CD14-positive monocyte (primary cell): ENCODE data around the gene GMFB. TPM values are rescaled to one million over a fixed set of nuclear protein-coding genes. Genes with fewer than 3 reads are reported as not detected.
"Not testable (repeated sequence)": the region's sequence is repeated elsewhere in the genome, so short reads cannot be mapped to it uniquely, and the experiment has no call there.

Source experiments
- DNase-seq, 3 donors: peaks; one replicate each; pipeline ENCODE4 v3.0.0-alpha.2; 2011 to 2022
- H2AFZ ChIP-seq: 2 replicates; pipeline ENCODE4 v1.6.0; 2012; ENCODE audit warnings: mild to moderate bottlenecking, low read depth, low read length, inconsistent platforms; ENCODE audit not compliant: insufficient read depth, poor library complexity, severe bottlenecking
- H3K27ac ChIP-seq, 2 donors: 1 replicate in 1 of 2; 2 replicates in 1 of 2; pipeline ENCODE4 v1.5.1; 2012 to 2013; ENCODE audit warnings: low read length in 2 of 2, control low read depth in 1 of 2, inconsistent platforms in 1 of 2, low read depth in 1 of 2, mild to moderate bottlenecking in 1 of 2
- H3K27me3 ChIP-seq, 2 donors: one replicate each; pipeline versions ENCODE4 v1.6.0 to v1.6.1; 2011 to 2013; ENCODE audit warnings: low read length in 2 of 2; ENCODE audit not compliant: control insufficient read depth in 2 of 2, insufficient read depth in 2 of 2
- H3K36me3 ChIP-seq, 2 donors: replicated peaks in 1 of 2; 1 replicate in 1 of 2; 2 replicates in 1 of 2; pipeline versions ENCODE4 v1.5.1 to v1.6.1; 2012 to 2013; ENCODE audit warnings: low read length in 2 of 2, control low read depth in 1 of 2, inconsistent platforms in 1 of 2, mild to moderate bottlenecking in 1 of 2; ENCODE audit not compliant: insufficient read depth in 2 of 2, control insufficient read depth in 1 of 2
- H3K4me1 ChIP-seq, 2 donors: 1 replicate in 1 of 2; 2 replicates in 1 of 2; pipeline versions ENCODE4 v1.5.1 to v1.6.1; 2012 to 2013; ENCODE audit warnings: low read length in 2 of 2, control low read depth in 1 of 2, inconsistent platforms in 1 of 2, mild to moderate bottlenecking in 1 of 2, moderate library complexity in 1 of 2; ENCODE audit not compliant: insufficient read depth in 2 of 2, control insufficient read depth in 1 of 2
- H3K4me2 ChIP-seq: replicated peaks from 2 replicates; pipeline ENCODE3; 2012; ENCODE audit warnings: low read length, moderate library complexity, mild to moderate bottlenecking; ENCODE audit not compliant: poor library complexity, severe bottlenecking; ENCODE audit errors: extremely low read depth
- H3K4me3 ChIP-seq, 3 experiments: fragments of 200-600 bp in 1 of 3; sonication (generic) in 1 of 3; replicated peaks in 1 of 3; 1 replicate in 2 of 3; 2 replicates in 1 of 3; pipeline ENCODE4 v1.5.1; 2011 to 2013; ENCODE audit warnings: low read length in 3 of 3, mild to moderate bottlenecking in 3 of 3, control low read depth in 2 of 3, low read depth in 2 of 3, inconsistent platforms in 1 of 3, moderate library complexity in 1 of 3
- H3K79me2 ChIP-seq: 2 replicates; pipeline ENCODE4 v1.6.0; 2012; ENCODE audit warnings: mild to moderate bottlenecking, control low read depth, inconsistent platforms, low read length, moderate library complexity; ENCODE audit not compliant: insufficient read depth
- H3K9ac ChIP-seq: 2 replicates; pipeline ENCODE4 v1.6.0; 2017; ENCODE audit warnings: low read length, mild to moderate bottlenecking; ENCODE audit not compliant: insufficient read depth, poor library complexity, severe bottlenecking
- H3K9me3 ChIP-seq, 2 donors: replicated peaks in 1 of 2; 1 replicate in 1 of 2; 2 replicates in 1 of 2; pipeline versions ENCODE4 v1.5.1 to v1.6.1; 2012 to 2013; ENCODE audit warnings: low read length in 2 of 2, control low read depth in 1 of 2; ENCODE audit not compliant: control insufficient read depth in 1 of 2, insufficient read depth in 1 of 2
- H4K20me1 ChIP-seq: 2 replicates; pipeline ENCODE4 v1.6.0; 2012; ENCODE audit warnings: mild to moderate bottlenecking, low read length, control low read depth, moderate library complexity; ENCODE audit not compliant: insufficient read depth
- H3K27ac Mint-ChIP-seq, 7 donors: one replicate each; pipeline ENCODE4 v1.8.0; 2020; ENCODE audit warnings: mild to moderate bottlenecking in 7 of 7, mixed read lengths in 7 of 7, moderate library complexity in 6 of 7, inconsistent platforms in 2 of 7
- H3K27me3 Mint-ChIP-seq, 3 donors: one replicate each; pipeline ENCODE4 v1.8.0; 2021 to 2022; ENCODE audit warnings: low read depth in 3 of 3, mild to moderate bottlenecking in 3 of 3, mixed read lengths in 3 of 3, moderate library complexity in 3 of 3, inconsistent platforms in 1 of 3
- H3K36me3 Mint-ChIP-seq, 2 donors: one replicate each; pipeline ENCODE4 v1.8.0; 2020; ENCODE audit warnings: mixed read lengths in 2 of 2, inconsistent platforms in 1 of 2, mild to moderate bottlenecking in 1 of 2
- H3K4me1 Mint-ChIP-seq: one replicate; pipeline ENCODE4 v1.8.0; 2020; ENCODE audit warnings: mild to moderate bottlenecking, mixed read lengths
- H3K4me3 Mint-ChIP-seq, 2 donors: one replicate each; pipeline ENCODE4 v1.8.0; 2020; ENCODE audit warnings: mild to moderate bottlenecking in 2 of 2, mixed read lengths in 2 of 2, moderate library complexity in 1 of 2
- H3K9me3 Mint-ChIP-seq, 7 donors: one replicate each; pipeline ENCODE4 v1.8.0; 2020 to 2022; ENCODE audit warnings: mixed read lengths in 7 of 7, mild to moderate bottlenecking in 6 of 7, moderate library complexity in 6 of 7, inconsistent platforms in 2 of 7
- CTCF ChIP-seq: fragments of 200-600 bp; IDR thresholded peaks from one replicate; pipeline ENCODE4 v1.8.0; 2022; ENCODE audit warnings: antibody characterized with exemption, mild to moderate bottlenecking
- WGBS: methylation state at CpG from one replicate; pipeline ENCODE4 v1.1.5; 2013; ENCODE audit warnings: missing lambda C conversion rate; ENCODE audit not compliant: insufficient coverage; 5-methylcytosine and 5-hydroxymethylcytosine counted together
- intact Hi-C, 2 donors: fragments of 100-400 bp; cut with micrococcal nuclease; formaldehyde crosslinking; loops; one replicate each; pipeline versions ENCODE4 v1.15.0 to v1.15.1; 2023
- polyA plus RNA-seq, 3 donors: library from polyadenylated mRNA; depleted of rRNA in 1 of 3; unstranded in 2 of 3; stranded (reverse) in 1 of 3; fragments of 300-500 nt in 2 of 3; fragments of >200 nt in 1 of 3; fragmentation: Illumina TruSeq in 2 of 3; gene quantifications; 1 replicate in 2 of 3; 2 replicates in 1 of 3; pipeline ENCODE4 v1.2.3, GENCODE V29; 2012 to 2021

Gene GMFB
- polyA plus RNA-seq, 3 donors = 10.8 to 41.1 (median 26.1) TPM

GRCh38 chr14:54444681-54445080, 44.1 kb downstream of the GMFB start:
- H4K20me1 ChIP-seq = no peaks in the 10 kb centered on the region
- DNase-seq = no peak
- 95% methylated on average over 5 of the region's 7 CpGs for WGBS
- no peak overlapping the region for H2AFZ ChIP-seq
- H3K27me3 Mint-ChIP-seq = peaks cover 0 to 2% (median 0%) of the 10 kb centered on the region in 3 donors
- no peaks in the 10 kb centered on the region for H3K9me3 ChIP-seq
- TF ChIP-seq CTCF = no peak
- no peak overlapping the region for H3K4me3 Mint-ChIP-seq
- no peaks in the 10 kb centered on the region for H3K9me3 Mint-ChIP-seq
- no peak overlapping the region for H3K4me3 ChIP-seq
- H3K9ac ChIP-seq = no peak overlapping the region
- no peaks in the 10 kb centered on the region for H3K36me3 Mint-ChIP-seq
- H3K4me1 ChIP-seq = peaks cover 50 to 64% of the 10 kb centered on the region in 2 donors
- H3K4me2 ChIP-seq = no peak overlapping the region
- intact Hi-C loops = loop anchor here (5.0 kb wide), 4 partner anchors 43 to 1892 kb away; partner anchors contain the start of genes CDKN3 (in 2 of the 2), GMFB (in 1 of the 2), GPR137C (in 1 of the 2) and TXNDC16 (in 1 of the 2)
- no peaks in the 10 kb centered on the region for H3K36me3 ChIP-seq
- H3K27ac Mint-ChIP-seq = no peak overlapping the region
- H3K27me3 ChIP-seq = no peaks in the 10 kb centered on the region
- peaks cover 52% of the 10 kb centered on the region for H3K4me1 Mint-ChIP-seq
- peaks cover 12% of the 10 kb centered on the region for H3K79me2 ChIP-seq
- no peak overlapping the region for H3K27ac ChIP-seq

- Mint-ChIP-seq H3K4me3 (no peak overlapping the region), H3K27ac (peak overlapping the region in 1 of 7 donors; percentile 38), H3K27me3 (peaks cover 0 to under 1% (median 0%) of the 10 kb centered on the region in 3 donors), H3K4me1 (peaks cover 51% of the 10 kb centered on the region), H3K36me3 (peaks cover 0 to 3% of the 10 kb centered on the region in 2 donors), H3K9me3 (no peaks in the 10 kb centered on the region)
- Histone ChIP-seq H4K20me1 (peaks cover 2% of the 10 kb centered on the region), H3K9ac (no peak overlapping the region), H3K27ac (no peak overlapping the region), H3K4me1 (peaks cover 45 to 60% of the 10 kb centered on the region in 2 donors), H3K9me3 (no peaks in the 10 kb centered on the region), H2AFZ (no peak overlapping the region), H3K79me2 (peaks cover 19% of the 10 kb centered on the region), H3K36me3 (no peaks in the 10 kb centered on the region), H3K4me3 (no peak overlapping the region), H3K27me3 (no peaks in the 10 kb centered on the region), H3K4me2 (no peak overlapping the region)
- no peak for TF ChIP-seq CTCF
- DNase-seq = no peak
- 91% methylated on average over 12 of the region's 18 CpGs for WGBS
- intact Hi-C loops = loop anchor here (5.0 kb wide), 3 partner anchors 47 to 1892 kb away; partner anchors contain the start of genes CDKN3 (in 2 of the 2), GPR137C (in 1 of the 2) and TXNDC16 (in 1 of the 2)
Observed at GRCh38 chr14:54443981-54444380, 44.8 kb downstream of the GMFB start.

- not testable (repeated sequence) for H3K36me3 ChIP-seq, H3K36me3 Mint-ChIP-seq, H3K4me2 ChIP-seq, H3K27me3 ChIP-seq, H4K20me1 ChIP-seq, H3K9ac ChIP-seq, H3K4me3 Mint-ChIP-seq, H3K9me3 Mint-ChIP-seq, H3K4me3 ChIP-seq, H3K27ac ChIP-seq, H2AFZ ChIP-seq, H3K9me3 ChIP-seq, DNase-seq, H3K27ac Mint-ChIP-seq, H3K27me3 Mint-ChIP-seq
- intact Hi-C loops = loop anchor here (5.0 kb wide), 3 partner anchors 46 to 1891 kb away; partner anchors contain the start of genes CDKN3 (in 2 of the 2), GPR137C (in 1 of the 2) and TXNDC16 (in 1 of the 2)
- H3K4me1 ChIP-seq = peaks cover 40 to 50% of the 10 kb centered on the region in 2 donors
- 96% methylated on average over 12 of the region's 23 CpGs for WGBS
- H3K4me1 Mint-ChIP-seq = peaks cover 52% of the 10 kb centered on the region
- peaks cover 29% of the 10 kb centered on the region for H3K79me2 ChIP-seq
Observed at GRCh38 chr14:54442961-54443360, 45.8 kb downstream of the GMFB start.
